H1 (cell line): ENCODE measurements around the gene NDUFA9. TPM values are rescaled to one million over a fixed set of nuclear protein-coding genes. Genes with fewer than 3 reads are reported as not detected.
A peak's percentile ranks its signal among the peaks of the same experiment; 100 is the strongest.

Source experiments
- CTCF ChIA-PET: fragments of 300-600 bp; sonication (Branson Sonifier 250); formaldehyde crosslinking; loops from one replicate; lab custom pipeline; 2021; ENCODE audit not compliant: partially characterized antibody; lab: Charles Lee
- POLR2A ChIA-PET: fragments of 300-600 bp; sonication (Branson Sonifier 250); formaldehyde crosslinking; loops from one replicate; lab custom pipeline; 2021; ENCODE audit warnings: inconsistent platforms; ENCODE audit not compliant: partially characterized antibody; lab: Charles Lee
- DNase-seq, 2 experiments: peaks; one replicate each; pipeline versions ENCODE4 v3.0.0 to v3.0.0-alpha.2; 2010 to 2022; ENCODE audit warnings: low spot score in 2 of 2, low read depth in 1 of 2, mixed read lengths in 1 of 2
- FAIRE-seq: peaks from 2 replicates; lab custom pipeline; 2011; peaks lifted over from hg19 to GRCh38; lab: Jason Lieb, UNC
- H2AFZ ChIP-seq: 2 replicates; pipeline ENCODE4 v1.8.1; 2012; ENCODE audit warnings: low read length, inconsistent platforms
- H2AK5ac ChIP-seq: 2 replicates; pipeline ENCODE4 v1.6.1; 2013; ENCODE audit warnings: low read depth, low read length
- H2BK120ac ChIP-seq: replicated peaks from 2 replicates; pipeline ENCODE3; 2013; ENCODE audit warnings: low read depth, low read length, inconsistent platforms
- H2BK12ac ChIP-seq: 2 replicates; pipeline ENCODE4 v1.6.1; 2013; ENCODE audit warnings: low read depth, low read length
- H2BK15ac ChIP-seq: 2 replicates; pipeline ENCODE4 v1.6.1; 2013; ENCODE audit warnings: low read length
- H2BK20ac ChIP-seq: 2 replicates; pipeline ENCODE4 v1.6.1; 2013; ENCODE audit warnings: low read length
- H2BK5ac ChIP-seq: 2 replicates; pipeline ENCODE4 v1.6.1; 2013; ENCODE audit warnings: low read depth, low read length
- H3K14ac ChIP-seq: 2 replicates; pipeline ENCODE4 v1.6.1; 2013; ENCODE audit warnings: inconsistent platforms; ENCODE audit not compliant: insufficient read length
- H3K18ac ChIP-seq: 2 replicates; pipeline ENCODE4 v1.6.1; 2013; ENCODE audit warnings: low read length; ENCODE audit errors: extremely low read depth
- H3K23ac ChIP-seq: 2 replicates; pipeline ENCODE4 v1.6.1; 2013; ENCODE audit warnings: inconsistent platforms; ENCODE audit not compliant: insufficient read length
- H3K23me2 ChIP-seq: 2 replicates; pipeline ENCODE4 v1.6.1; 2013; ENCODE audit warnings: low read depth, low read length
- H3K27ac ChIP-seq: 2 replicates; pipeline ENCODE4 v1.6.1; 2011; ENCODE audit warnings: low read depth, low read length, inconsistent platforms
- H3K27me3 ChIP-seq, 4 experiments: replicated peaks in 1 of 4; 1 replicate in 1 of 4; 2 replicates in 3 of 4; pipeline versions ENCODE4 v1.6.1 to v1.8.1; 2011 to 2013; ENCODE audit warnings: low read length in 3 of 4, mild to moderate bottlenecking in 3 of 4, inconsistent platforms in 2 of 4, mixed read lengths in 2 of 4, moderate library complexity in 1 of 4; ENCODE audit not compliant: control insufficient read depth in 3 of 4, insufficient read depth in 3 of 4; ENCODE audit errors: extremely low read depth in 1 of 4
- H3K36me3 ChIP-seq, 4 experiments: 2 replicates each; pipeline versions ENCODE4 v1.6.1 to v1.8.1; 2011 to 2013; ENCODE audit warnings: mild to moderate bottlenecking in 4 of 4, low read length in 3 of 4, moderate library complexity in 2 of 4, control low read depth in 1 of 4, inconsistent platforms in 1 of 4; ENCODE audit not compliant: insufficient read depth in 4 of 4, control insufficient read depth in 2 of 4
- H3K4ac ChIP-seq: replicated peaks from 2 replicates; pipeline ENCODE3; 2013; ENCODE audit warnings: low read length, low read depth, mixed read lengths, inconsistent platforms; ENCODE audit not compliant: insufficient read length
- H3K4me1 ChIP-seq, 4 experiments: replicated peaks in 1 of 4; 1 replicate in 1 of 4; 2 replicates in 3 of 4; pipeline versions ENCODE4 v1.6.1 to v1.8.1; 2011 to 2013; ENCODE audit warnings: low read length in 3 of 4, inconsistent platforms in 2 of 4, mixed read lengths in 1 of 4; ENCODE audit not compliant: insufficient read depth in 4 of 4, control insufficient read depth in 3 of 4
- H3K4me2 ChIP-seq, 2 experiments: 2 replicates each; pipeline versions ENCODE4 v1.6.1 to v1.8.1; 2011 to 2013; ENCODE audit warnings: low read depth in 2 of 2, low read length in 2 of 2, control low read depth in 1 of 2, inconsistent platforms in 1 of 2, mild to moderate bottlenecking in 1 of 2; ENCODE audit not compliant: insufficient read depth in 1 of 2
- H3K4me3 ChIP-seq, 4 experiments: fragments of 200-600, 300-600 bp in 1 of 4; sonication (generic), shearing (Covaris generic), sonication (Bioruptor Twin) in 1 of 4; 2 replicates each; pipeline versions ENCODE4 v1.5.1 to v1.8.1; 2011 to 2016; ENCODE audit warnings: low read length in 4 of 4, low read depth in 3 of 4, control low read depth in 2 of 4, inconsistent platforms in 2 of 4, mild to moderate bottlenecking in 2 of 4, mixed read lengths in 1 of 4, moderate library complexity in 1 of 4; ENCODE audit not compliant: insufficient read depth in 2 of 4; ENCODE audit errors: extremely low read depth in 1 of 4
- H3K56ac ChIP-seq: replicated peaks from 2 replicates; pipeline ENCODE3; 2013; ENCODE audit warnings: low read depth, mild to moderate bottlenecking, mixed read lengths, low read length, inconsistent platforms; ENCODE audit not compliant: insufficient read length
- H3K79me1 ChIP-seq: 2 replicates; pipeline ENCODE4 v1.6.1; 2013; ENCODE audit warnings: low read depth, low read length, control low read depth
- H3K79me2 ChIP-seq, 2 experiments: 2 replicates each; pipeline versions ENCODE4 v1.6.1 to v1.8.1; 2012 to 2013; ENCODE audit warnings: low read length in 2 of 2, mild to moderate bottlenecking in 2 of 2, inconsistent platforms in 1 of 2; ENCODE audit not compliant: insufficient read depth in 2 of 2, control insufficient read depth in 1 of 2
- H3K9ac ChIP-seq, 4 experiments: replicated peaks in 1 of 4; 1 replicate in 1 of 4; 2 replicates in 3 of 4; pipeline versions ENCODE4 v1.6.1 to v1.8.1; 2011 to 2013; ENCODE audit warnings: low read depth in 3 of 4, low read length in 3 of 4, control low read depth in 2 of 4, mild to moderate bottlenecking in 2 of 4, moderate library complexity in 2 of 4, inconsistent platforms in 1 of 4; ENCODE audit errors: extremely low read depth in 1 of 4
- H3K9me3 ChIP-seq, 2 experiments: 2 replicates each; pipeline versions ENCODE4 v1.6.1 to v1.8.1; 2012 to 2013; ENCODE audit warnings: mild to moderate bottlenecking in 2 of 2, moderate library complexity in 2 of 2, control low read depth in 1 of 2, inconsistent platforms in 1 of 2, low read depth in 1 of 2, low read length in 1 of 2, mixed read lengths in 1 of 2; ENCODE audit not compliant: insufficient read depth in 2 of 2
- H4K20me1 ChIP-seq, 2 experiments: replicated peaks in 1 of 2; 2 replicates each; pipeline versions ENCODE3 to v1.8.1; 2011 to 2013; ENCODE audit warnings: inconsistent platforms in 2 of 2, low read length in 2 of 2, mild to moderate bottlenecking in 1 of 2; ENCODE audit not compliant: insufficient read depth in 2 of 2, control insufficient read depth in 1 of 2
- H4K5ac ChIP-seq: 2 replicates; pipeline ENCODE4 v1.6.1; 2013; ENCODE audit warnings: low read length, low read depth, mixed read lengths, inconsistent platforms; ENCODE audit not compliant: insufficient read length
- H4K8ac ChIP-seq: 2 replicates; pipeline ENCODE4 v1.8.0; 2013; ENCODE audit warnings: mild to moderate bottlenecking, moderate library complexity, low read length, inconsistent platforms; ENCODE audit not compliant: insufficient read depth; ENCODE audit errors: extremely low read depth
- H4K91ac ChIP-seq: replicated peaks from 2 replicates; pipeline ENCODE3; 2013; ENCODE audit warnings: low read length, mixed read lengths, inconsistent platforms; ENCODE audit not compliant: insufficient read length
- MAX ChIP-seq: IDR thresholded peaks from 2 replicates; pipeline ENCODE4 v1.6.1; 2012; ENCODE audit warnings: inconsistent platforms
- RAD21 ChIP-seq, 2 experiments: IDR thresholded peaks in 1 of 2; conservative IDR thresholded peaks in 1 of 2; 2 replicates each; pipeline ENCODE4 v1.6.1; 2011; ENCODE audit warnings: low read depth in 2 of 2, low read length in 2 of 2, improper control_type of control experiment in 1 of 2, inconsistent platforms in 1 of 2, mild to moderate bottlenecking in 1 of 2, moderate library complexity in 1 of 2
- polyA plus RNA-seq, 7 experiments: library from polyadenylated mRNA; depleted of rRNA in 3 of 7; stranded (reverse) in 5 of 7; unstranded in 2 of 7; fragments of >200 nt in 5 of 7; fragments of 200-250 nt in 2 of 7; gene quantifications; 1 replicate in 5 of 7; 2 replicates in 1 of 7; 4 replicates in 1 of 7; pipeline versions ENCODE4 v1.2.1 to v1.2.3, GENCODE V29; 2011 to 2013; ENCODE audit warnings: missing spikeins in 2 of 7, mixed read lengths in 2 of 7
- total RNA-seq: library from RNA; stranded (reverse); fragmentation: NEBNext Ultra II Directional; extraction: Animal tissue kit (Norgen Biotek cat#: 25700); gene quantifications from 2 replicates; pipeline ENCODE4 v1.2.1, GENCODE V29; 2021
- TF ChIP-seq, protein P1 (sequence below): IDR thresholded peaks from 2 replicates; pipeline ENCODE4 v1.6.1; 2011; ENCODE audit warnings: low read depth, mild to moderate bottlenecking, low read length; ENCODE audit not compliant: insufficient read depth
- TF ChIP-seq, protein P2 (sequence below), 3 experiments: IDR thresholded peaks; 1 replicate in 2 of 3; 2 replicates in 1 of 3; pipeline versions ENCODE4 v1.5.1 to v1.6.1; 2011; ENCODE audit warnings: low read length in 3 of 3, mild to moderate bottlenecking in 3 of 3, inconsistent platforms in 2 of 3, low read depth in 1 of 3, moderate library complexity in 1 of 3; ENCODE audit not compliant: insufficient read depth in 1 of 3; ENCODE audit errors: control extremely low read depth in 1 of 3

NDUFA9 gene
- total and polyA plus RNA-seq, 2 of the 8 experiments (the other 6 are each of a cell fraction or from before 2014, with no cell fraction given): 50.2 to 67.0 TPM

DNA sequence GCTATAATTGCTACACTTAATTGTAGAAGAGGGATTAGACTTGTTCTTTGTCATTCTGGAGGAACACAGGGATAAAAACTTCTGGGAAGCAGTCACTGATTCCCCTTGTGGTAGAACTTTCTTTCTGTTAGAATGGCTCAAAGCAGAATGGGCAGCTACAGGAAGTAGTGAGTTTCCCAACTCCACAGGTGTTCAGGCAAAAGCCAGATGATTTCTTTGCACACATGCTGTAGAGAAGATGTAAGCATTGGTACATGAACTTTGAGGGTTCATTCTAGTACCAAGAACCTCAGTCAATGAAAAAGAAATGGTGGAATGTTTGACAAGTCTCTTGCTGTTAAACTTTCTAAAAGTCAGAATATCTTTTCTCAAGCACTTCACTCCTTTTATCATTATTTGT lies 4.3 kb downstream of the NDUFA9 start:
- Histone ChIP-seq H3K27ac (no peak overlapping the region), H3K36me3 (peaks cover 10 to 35% (median 23%) of the 10 kb centered on the region in 4 experiments), H4K20me1 (peaks cover 1 to 5% of the 10 kb centered on the region in 2 experiments), H3K9ac (no peak overlapping the region), H3K9me3 (no peaks in the 10 kb centered on the region), H2BK20ac (no peak overlapping the region)
- TF ChIP-seq, protein P1, sequence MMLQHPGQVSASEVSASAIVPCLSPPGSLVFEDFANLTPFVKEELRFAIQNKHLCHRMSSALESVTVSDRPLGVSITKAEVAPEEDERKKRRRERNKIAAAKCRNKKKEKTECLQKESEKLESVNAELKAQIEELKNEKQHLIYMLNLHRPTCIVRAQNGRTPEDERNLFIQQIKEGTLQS: no peak
- peak in 1 of 2 experiments; percentile 32; a peak in 2 of 4 replicates for TF ChIP-seq RAD21 (IDR thresholded peaks at IDR 0.05 in 1 of 2, conservative IDR thresholded peaks at IDR 0.05 in 1 of 2; ENCODE audit: low read depth in 2 of 2, low read length in 2 of 2)
- TF ChIP-seq, protein P2, sequence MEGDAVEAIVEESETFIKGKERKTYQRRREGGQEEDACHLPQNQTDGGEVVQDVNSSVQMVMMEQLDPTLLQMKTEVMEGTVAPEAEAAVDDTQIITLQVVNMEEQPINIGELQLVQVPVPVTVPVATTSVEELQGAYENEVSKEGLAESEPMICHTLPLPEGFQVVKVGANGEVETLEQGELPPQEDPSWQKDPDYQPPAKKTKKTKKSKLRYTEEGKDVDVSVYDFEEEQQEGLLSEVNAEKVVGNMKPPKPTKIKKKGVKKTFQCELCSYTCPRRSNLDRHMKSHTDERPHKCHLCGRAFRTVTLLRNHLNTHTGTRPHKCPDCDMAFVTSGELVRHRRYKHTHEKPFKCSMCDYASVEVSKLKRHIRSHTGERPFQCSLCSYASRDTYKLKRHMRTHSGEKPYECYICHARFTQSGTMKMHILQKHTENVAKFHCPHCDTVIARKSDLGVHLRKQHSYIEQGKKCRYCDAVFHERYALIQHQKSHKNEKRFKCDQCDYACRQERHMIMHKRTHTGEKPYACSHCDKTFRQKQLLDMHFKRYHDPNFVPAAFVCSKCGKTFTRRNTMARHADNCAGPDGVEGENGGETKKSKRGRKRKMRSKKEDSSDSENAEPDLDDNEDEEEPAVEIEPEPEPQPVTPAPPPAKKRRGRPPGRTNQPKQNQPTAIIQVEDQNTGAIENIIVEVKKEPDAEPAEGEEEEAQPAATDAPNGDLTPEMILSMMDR (IDR thresholded peaks at IDR 0.05; ENCODE audit: control extremely low read depth in 1 of 3, insufficient read depth in 1 of 3, low read depth in 1 of 3, low read length in 3 of 3): peak in 1 of 3 experiments; percentile 16; a peak in 1 of 4 replicates
- TF ChIP-seq MAX: no peak
- TF ChIP-seq, all 59 proteins: peak for 2
- H3K4me1 ChIP-seq: peaks cover 0 to 3% (median 1%) of the 10 kb centered on the region in 4 experiments; a peak in 1 of 7 replicates
- H3K4ac ChIP-seq: no peak overlapping the region
- no peak overlapping the region for H2BK120ac ChIP-seq
- ChIA-PET POLR2A (interaction anchor here (0.7 to 1.0 kb wide), 2 partner anchors 22 to 42 kb away, joined by 4 read pairs; no protein-coding TSS in a partner anchor), CTCF (interaction anchor here (0.6 to 1.3 kb wide), 3 partner anchors 50 to 246 kb away, joined by 3 to 6 read pairs (median 4); no protein-coding TSS in a partner anchor)
- no peak overlapping the region for H2AK5ac ChIP-seq
- no peak overlapping the region for H2BK12ac ChIP-seq
- H3K14ac ChIP-seq: no peak overlapping the region
- DNase-seq (no peak), FAIRE-seq (no peak)
- no peak overlapping the region for H4K5ac ChIP-seq
- peaks cover 0 to 43% of the 10 kb centered on the region in 2 experiments; a peak in 3 of 4 replicates for H3K79me2 ChIP-seq
- no peak overlapping the region for H3K4me2 ChIP-seq
- no peak overlapping the region for H3K56ac ChIP-seq
- no peak overlapping the region for H4K8ac ChIP-seq
- H3K23ac ChIP-seq: no peak overlapping the region
- H2BK15ac ChIP-seq: no peak overlapping the region
- H3K27me3 ChIP-seq: no peaks in the 10 kb centered on the region
- 0 out of 2 replicates have a peak, but pooled peaks cover 1% of the 10 kb centered on the region for H3K23me2 ChIP-seq
- no peak overlapping the region for H2BK5ac ChIP-seq
- no peaks in the 10 kb centered on the region; the same call in 1 of the 2 replicates for H3K79me1 ChIP-seq
- H4K91ac ChIP-seq: no peak overlapping the region
- H2AFZ ChIP-seq: no peak overlapping the region
- no peak overlapping the region for H3K18ac ChIP-seq
- H3K4me3 ChIP-seq: no peak overlapping the region
